NAMALWA (cell line): ENCODE data around the gene RBMS3.
"Not testable (repeated sequence)": the region's sequence is repeated elsewhere in the genome, so short reads cannot be mapped to it uniquely, and the experiment has no call there.

Experiments used
- DNase-seq: peaks from one replicate; pipeline ENCODE4 v3.0.0-alpha.2; 2015; ENCODE audit warnings: low spot score

RBMS3 gene

DNA sequence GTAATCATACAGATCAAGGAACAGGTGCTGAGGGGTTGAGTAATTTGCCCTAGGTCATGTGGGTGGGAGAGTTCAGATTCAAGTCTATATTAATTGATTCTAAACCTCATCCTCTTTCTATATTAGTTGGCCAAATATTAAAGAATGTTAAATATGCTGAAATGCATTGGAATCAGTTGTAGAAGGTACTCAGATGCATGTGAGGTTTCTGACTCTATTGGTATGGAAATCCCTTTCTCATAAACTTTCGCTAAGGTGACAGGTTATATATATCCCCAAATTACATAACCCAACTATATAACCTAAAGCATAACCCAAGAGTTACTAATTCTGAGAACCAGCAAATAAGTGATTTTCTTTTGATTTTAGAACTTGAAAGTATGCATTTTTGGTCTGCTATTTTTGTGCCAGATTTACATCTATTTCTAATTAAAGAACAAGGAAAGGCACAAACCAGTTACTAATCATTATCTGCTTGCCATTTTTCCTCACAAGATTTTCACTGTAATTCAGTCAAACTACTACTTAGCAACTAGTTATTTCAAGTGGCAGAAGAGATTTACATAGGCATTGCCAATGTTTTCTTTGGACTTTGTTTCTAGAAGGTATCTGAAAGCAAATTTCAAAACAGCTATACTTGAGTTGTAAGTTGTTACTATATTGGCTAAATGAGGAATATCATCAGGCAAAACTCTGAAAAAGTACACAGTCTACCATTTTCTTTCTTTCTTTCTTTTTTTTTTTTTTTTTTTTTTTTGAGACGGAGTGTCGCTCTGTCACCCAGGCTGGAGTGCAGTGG, 201.3 kb downstream of the RBMS3 start:
- no peak for DNase-seq

DNA sequence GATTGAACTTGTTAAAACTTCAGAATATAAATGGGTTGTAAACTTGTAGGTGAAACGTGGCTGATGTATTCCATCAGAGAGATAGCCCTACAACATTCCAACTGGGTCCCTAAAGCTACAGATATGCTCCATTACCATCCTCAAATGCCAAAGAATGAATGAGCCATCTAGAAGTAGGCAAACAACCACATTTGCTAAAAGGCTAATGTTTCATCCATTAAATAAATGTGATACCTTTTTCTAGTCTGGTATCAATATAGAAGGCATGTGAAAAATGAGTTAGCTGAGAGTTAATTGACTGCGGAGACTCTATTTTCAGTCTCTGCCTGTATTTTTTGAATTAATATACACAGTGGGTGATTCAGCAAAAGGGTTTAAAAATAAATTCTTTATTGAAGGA, 203.8 kb downstream of the RBMS3 start:
- DNase-seq: no peak

DNA sequence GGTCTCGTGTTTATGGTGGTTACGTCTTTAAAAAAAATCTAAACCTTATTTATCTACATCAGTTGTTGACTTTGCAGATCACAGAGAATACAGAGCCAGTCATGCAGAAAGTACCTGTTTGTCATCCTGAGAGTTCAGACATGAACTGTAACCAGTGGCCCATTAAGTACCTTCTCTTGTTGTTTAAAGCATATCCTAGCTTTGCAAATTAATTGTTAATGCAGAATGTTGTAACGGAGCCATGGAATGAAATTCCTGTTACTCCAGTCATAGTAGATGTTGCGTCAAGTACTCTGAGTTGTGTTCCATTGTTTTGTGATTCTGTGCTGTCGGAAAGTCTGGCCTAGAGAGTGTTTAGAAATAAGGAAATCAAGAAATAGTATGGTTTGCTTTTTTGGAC, 205.2 kb downstream of the RBMS3 start:
- no peak for DNase-seq

DNA sequence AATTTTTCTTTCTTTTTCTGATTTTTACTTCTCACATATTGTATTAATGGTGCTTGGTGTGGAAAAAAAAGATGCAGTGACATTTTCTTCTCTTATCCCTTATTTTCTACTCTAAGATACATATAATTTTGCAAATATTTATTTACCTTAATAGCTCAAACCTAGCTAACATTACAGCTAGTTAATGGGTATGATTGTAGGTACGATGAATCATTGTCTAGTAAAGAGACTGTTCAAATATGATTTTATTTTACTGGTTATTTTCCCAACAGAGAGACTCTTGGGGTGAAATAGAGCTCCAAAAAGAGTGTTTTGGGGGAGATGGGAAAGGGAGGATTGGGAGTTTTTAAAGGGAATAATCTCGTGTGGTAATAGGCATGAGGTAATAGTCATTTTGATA, 206.0 kb downstream of the RBMS3 start:
- DNase-seq: no peak

DNA sequence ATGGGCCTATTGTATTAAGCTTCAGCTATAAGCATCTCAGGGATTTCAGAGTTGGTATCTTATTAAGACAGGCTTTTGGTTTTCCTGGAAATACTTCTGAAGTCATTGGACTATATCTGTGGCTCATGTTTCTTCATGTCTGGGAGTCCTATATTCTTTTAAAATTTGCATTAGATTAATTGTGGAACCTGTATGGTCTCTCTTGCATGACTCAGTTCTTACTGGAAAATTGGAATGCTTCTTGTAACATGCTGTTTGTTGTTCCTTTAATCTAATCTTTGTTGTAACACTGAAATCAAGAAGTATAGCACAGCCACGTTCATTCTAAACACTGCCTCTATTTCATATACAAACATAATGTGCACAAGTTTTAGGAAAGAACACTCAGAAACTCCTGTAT, 208.1 kb downstream of the RBMS3 start:
- DNase-seq: no peak

DNA sequence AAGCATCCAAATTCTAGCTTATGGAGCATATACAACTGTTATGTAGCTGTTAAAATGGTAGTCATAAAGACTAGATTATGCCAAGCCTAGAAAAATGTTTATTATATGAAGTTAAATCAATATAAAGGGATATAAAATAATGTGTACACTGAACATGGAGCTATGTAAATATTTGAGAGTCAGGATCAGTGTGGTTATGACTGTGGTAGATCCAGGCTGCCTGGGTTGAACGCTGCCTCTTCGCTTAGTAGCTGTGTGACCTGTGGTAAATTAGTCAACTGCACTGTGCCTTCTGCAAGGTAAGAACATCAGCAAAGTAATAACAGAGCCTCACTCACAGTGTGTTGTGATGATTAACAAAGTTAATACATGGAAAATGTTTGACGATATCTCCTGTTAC, 212.2 kb downstream of the RBMS3 start:
- no peak for DNase-seq

DNA sequence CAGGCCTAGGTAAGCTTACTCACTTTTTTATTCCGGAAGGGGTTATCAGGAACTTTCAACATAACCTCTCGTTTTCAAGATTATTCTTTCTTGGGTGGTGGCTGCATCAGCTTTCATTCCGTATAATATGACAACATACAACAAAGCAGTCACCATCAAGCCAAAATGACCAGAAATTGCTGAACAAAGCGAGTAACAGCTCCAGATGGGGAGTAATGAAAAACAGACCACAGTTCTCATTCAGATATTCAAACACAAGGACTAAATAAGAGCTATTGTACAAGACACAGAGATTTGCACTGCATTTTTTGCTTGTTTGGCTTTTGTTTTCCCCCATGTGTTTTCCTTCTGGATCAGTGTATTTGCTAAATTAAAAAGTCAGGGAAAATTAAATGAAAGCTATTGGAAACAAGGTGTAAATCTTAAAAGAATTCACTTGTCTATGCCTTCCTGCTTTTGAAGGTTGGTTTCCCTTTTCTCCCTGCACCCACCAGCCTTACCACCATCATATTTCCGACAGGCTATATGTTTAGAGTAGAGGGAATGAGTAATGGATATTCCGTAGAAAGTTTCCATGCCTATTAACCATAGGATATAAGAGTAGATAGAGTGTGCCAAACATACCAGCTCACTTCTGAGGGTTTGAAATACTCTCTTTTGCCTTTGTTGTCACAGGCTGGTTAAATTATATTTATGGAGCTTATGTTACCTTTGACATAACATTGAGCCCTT, 213.6 kb downstream of the RBMS3 start:
- no peak for DNase-seq

DNA sequence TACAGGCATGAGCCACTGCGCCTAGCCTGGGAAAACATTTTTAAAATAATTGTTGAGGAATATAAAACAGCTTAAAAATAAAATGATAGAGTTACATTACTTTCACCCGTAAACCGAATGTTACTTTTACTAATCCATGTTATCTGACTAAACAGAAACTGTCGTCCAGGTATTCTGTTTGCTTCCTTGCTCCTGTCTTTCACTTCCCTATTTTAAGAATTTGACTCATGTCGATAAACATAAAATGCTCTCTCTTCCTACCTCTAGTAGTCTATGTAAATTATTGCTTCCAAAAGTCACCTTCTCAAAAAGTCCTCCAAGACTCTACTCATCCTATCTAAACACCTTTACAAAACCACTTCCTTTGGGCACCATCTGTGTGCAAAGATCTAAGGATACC, 216.4 kb downstream of the RBMS3 start:
- DNase-seq: no peak

DNA sequence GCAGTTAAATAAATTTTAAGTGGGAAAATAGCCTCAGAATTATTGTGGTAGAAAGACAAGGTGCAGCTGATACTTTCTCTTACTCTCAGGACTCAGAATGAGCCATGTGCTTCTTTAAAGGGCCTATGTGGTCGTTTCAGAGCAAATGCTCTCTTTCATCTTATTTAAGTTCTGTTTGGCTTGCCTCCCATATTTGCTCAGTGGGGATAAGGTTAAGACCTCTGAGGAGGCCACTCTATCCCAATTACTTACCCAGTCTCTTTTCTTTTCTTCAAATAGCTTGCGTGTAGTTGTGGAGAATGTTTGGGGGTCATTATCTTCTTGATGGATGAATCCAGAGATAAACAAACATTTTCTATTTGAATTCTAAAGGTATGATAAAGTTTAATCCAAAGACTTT, 221.9 kb downstream of the RBMS3 start:
- no peak for DNase-seq

DNA sequence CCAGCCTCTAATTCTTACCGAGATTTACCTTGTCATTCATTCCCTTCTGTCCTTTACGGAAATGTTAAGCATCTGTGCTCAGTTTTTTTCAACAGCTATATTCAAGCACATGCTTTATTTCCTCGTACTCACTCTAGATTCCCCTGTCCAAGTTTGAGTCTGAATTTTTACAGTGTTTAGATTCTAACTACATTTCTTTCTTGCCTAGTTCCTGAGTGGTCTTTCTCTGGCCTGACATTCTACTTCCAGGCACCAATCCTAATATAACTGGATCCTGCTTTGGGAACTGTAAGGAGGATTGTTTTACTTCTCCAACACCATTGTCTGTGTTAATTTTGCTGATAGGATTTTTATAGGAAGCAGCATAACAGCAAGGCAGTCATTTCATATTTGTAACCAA, 222.4 kb downstream of the RBMS3 start:
- DNase-seq: no peak

DNA sequence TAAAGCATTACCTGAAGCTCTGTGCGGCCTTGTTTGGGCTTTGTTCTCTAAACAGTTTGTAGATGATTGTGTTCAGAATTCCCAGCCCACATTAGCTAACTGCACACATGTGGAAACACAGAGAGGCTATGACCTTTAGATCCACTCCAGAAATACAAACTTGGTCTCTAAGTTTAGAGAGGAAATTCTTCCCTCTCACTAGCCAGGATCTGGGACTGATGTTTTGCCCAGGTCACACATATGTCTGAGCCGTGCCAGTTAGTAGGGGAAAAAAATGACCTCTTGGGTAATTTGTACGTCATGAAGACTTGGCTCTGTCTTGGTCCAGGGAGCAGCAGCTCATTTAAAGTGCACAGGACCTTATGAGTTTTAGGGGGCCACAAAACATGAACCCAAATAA, 223.1 kb downstream of the RBMS3 start:
- DNase-seq: no peak

DNA sequence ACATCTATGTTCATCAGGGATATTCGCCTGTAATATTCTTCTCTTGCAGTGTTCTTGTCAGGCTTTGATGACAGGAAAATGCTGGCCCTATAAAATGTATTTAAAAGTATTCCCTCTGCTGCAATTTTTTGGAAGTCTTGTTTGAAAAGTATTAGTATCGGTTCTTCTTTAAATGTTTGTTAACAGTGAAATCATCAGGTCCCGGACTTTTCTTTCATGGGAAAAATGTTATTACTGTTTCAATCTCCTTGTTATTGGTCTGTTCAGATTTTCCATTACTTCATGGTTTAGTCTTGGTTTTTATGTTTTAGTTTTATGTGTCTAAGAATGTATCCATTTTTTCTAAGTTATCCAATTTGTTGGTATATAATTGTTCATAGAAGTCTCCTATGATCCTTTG, 225.6 kb downstream of the RBMS3 start:
- DNase-seq: no peak

DNA sequence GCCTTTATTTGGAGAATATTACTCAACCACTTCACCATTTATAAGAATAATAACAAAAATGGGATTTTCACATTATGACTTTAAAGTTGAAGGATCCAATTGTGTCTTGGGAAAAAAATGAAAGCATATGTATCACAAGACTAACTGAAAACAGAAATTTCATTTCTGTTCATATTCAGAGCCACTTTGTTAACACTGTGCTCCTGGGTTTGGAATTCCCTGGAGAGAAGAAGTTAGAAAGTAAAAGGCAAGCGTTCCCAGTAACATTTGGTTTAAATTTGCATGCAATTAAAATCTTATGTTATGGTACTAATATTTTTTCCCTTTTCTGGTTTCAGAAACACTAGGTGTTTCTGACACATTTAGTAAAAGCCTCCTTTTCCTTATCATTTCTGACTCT, 230.8 kb downstream of the RBMS3 start:
- DNase-seq: no peak

DNA sequence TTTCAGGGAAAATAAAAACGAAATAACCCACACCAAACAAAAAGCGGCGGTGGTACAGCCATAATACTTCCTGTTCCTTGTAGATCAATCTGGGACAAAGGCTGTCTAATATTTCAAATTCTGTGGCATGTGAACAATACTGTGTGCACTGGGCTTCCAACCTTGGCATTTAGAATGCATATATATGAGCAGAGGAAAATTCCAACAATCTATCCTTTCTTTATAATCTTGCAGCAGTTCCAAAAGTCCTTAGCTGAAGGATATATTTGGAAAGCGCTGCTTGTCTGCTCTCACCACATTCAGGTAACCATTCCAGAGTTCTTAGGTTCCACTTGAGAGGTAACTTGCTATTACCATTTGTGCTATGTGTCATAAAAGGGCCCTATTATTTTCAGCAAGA, 231.8 kb downstream of the RBMS3 start:
- DNase-seq: no peak

DNA sequence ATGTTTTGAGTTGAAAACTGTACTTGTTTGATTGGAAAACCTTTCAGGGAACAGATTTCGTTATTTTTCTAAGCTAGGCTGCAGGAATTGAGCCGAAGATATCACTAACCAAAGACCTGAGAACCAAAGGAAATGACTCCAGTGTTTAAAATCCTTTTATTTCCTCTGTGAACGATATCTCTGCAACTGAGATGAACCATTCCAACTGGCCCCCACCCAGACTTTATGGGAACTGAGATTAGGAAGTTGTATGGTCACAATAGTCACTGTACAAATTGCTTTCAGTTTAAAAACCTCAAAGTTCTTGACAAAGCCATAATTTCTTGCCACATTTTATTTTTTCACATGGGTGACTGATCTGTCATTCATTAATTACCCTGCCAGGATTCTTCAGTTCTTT, 232.4 kb downstream of the RBMS3 start:
- no peak for DNase-seq

DNA sequence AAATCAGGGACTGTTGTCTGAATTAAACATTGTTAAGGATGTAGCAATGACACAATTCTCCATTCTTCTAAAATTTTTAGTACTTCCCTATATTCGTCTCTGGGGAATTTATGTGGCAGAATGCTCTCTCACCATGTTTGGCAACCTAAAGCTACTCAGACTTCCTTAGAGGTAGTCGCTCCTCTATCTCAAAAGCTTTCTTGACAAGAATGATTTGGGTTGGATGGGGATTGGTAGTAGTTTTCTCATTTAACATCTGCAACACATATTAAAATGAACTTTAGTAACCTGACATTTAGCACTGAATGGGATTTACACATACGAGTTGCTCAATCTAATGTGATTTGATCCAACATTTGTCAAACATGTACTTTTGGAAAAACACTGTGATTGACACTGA, 233.3 kb downstream of the RBMS3 start:
- DNase-seq: peak; percentile 20

DNA sequence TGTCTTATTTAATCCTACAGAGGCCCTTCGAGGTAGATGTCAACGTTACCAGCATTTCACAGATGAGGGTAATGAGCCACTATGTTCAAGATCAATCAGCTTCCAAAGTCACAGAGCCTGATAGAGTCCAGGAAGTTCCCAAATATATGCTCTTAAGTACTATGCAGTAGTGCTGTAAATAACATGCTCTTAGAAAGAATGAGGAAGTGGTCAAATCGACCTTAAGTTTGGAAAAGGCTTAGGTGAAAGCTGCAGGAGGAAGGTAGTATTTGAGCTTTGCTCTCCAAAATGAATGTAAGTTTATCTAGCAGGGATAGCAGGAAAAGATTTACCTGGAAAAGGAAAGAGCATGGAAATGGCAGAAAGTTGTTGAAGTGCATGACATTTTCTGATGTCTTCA, 234.0 kb downstream of the RBMS3 start:
- peak; percentile 28 for DNase-seq

DNA sequence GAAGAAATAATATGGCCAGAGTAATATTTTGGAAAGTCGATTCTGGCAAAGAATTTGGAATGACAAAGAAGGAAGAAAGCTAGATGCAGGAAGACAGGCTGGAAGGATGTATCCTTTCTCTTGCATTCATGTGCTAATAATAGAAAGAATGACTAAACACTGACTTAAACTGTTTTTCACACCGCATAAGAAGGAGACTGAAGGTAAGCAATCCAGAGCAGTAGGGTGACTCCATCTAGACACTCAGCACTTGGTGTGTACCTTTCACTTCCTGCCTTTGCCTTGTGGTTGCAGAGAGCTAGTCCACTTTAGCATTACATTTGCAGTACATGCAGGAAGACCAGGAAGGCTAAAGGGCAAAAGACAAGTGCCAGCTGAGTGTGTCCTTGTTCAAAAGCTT, 234.6 kb downstream of the RBMS3 start:
- DNase-seq: no peak

DNA sequence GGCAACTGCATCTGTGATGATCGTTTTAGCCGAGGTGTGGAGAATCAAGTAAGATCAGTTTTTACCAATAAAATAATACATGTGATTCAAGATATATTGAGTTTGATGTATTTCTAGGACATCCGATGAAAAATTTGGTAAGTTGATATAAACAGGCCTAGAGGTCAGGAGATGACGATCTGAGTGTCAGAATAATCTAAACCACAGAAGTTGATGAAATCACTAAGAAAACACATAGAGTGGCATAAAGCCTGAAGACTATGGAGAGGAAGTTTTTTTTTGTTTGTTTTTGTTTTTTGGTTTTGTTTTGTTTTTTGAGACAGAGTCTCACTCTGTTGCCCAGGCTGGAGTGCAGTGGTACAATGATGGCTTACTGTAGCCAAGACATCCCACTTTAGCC, 235.3 kb downstream of the RBMS3 start:
- DNase-seq: no peak

DNA sequence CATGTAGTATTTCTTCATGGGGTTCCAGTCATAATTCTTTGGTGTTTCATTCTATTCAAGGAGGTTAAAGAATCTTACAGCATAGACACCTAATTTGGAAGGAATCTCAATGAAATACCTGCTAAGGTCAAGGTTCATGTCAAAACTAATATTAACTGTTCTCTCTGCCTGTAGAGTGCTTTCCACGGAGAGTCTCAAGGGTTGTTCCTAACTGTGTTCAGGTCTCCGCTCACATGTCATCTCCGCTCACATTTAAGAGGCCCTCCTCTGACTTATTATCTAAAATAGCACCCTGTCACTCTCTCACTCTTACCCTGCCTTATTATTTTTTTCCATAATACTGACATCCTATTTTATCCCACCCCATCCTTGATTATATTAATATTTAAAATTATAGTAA, 239.9 kb downstream of the RBMS3 start:
- no peak for DNase-seq

DNA sequence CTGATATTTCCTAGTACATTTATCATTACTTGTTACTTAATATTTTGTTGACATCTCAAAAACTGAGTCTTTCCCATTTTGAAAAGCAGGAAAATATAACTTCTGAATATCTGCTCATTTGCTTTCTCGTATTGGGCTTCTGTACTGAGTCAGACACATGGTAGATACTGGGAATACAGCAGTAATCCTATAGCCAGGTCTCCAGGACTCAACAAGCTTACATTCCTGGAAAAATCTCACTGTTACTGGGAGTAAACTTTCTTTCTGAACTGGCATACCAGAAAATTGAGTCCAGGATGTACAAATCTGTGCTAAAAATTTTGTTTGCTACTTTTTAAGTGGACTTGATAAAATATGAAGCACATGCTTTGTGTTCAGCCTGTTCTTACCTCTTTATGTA, 240.4 kb downstream of the RBMS3 start:
- DNase-seq: no peak

DNA sequence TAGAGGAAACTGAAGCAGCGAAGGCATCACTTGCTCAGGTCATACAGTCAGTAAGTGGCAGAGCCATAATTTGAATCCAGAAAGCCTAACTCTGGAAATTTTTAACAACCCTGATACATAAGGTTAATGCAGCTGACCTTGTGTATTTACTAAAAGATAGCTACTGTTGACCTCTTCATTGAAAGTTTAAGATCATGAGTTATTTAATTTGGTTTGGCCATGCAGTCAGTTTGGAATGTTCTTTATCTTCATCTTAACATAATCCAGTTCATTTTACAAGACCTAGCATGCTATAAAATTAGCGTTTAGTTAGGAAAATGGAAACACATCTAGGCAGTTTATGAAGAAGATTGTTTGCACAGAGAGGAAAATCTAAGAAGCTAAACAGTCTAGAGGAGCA, 240.9 kb downstream of the RBMS3 start:
- DNase-seq: no peak

DNA sequence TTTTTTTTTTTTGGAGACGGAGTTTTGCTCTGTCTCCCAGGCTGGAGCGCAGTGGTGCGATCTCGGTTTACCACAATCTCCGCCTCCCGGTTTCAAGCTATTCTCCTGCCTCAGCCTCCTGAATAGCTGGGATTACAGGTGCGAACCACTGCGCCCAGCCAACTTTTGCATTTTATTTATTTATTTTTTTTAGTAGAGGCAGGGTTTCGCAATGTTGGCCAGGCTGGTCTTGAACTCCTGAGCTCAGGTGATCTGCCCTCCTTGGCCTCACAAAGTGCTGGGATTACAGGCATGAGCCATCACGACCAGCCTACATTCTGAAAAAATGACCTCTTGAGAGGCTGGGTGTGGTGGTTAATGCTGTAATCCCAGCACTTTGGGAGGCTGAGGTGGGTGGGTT, 243.6 kb downstream of the RBMS3 start:
- not testable (repeated sequence) for DNase-seq
